ENCODE measurements around the gene TMEM37.
"Not testable (repeated sequence)": the region's sequence is repeated elsewhere in the genome, so short reads cannot be mapped to it uniquely, and the experiment has no call there.

The TMEM37 gene

DNA sequence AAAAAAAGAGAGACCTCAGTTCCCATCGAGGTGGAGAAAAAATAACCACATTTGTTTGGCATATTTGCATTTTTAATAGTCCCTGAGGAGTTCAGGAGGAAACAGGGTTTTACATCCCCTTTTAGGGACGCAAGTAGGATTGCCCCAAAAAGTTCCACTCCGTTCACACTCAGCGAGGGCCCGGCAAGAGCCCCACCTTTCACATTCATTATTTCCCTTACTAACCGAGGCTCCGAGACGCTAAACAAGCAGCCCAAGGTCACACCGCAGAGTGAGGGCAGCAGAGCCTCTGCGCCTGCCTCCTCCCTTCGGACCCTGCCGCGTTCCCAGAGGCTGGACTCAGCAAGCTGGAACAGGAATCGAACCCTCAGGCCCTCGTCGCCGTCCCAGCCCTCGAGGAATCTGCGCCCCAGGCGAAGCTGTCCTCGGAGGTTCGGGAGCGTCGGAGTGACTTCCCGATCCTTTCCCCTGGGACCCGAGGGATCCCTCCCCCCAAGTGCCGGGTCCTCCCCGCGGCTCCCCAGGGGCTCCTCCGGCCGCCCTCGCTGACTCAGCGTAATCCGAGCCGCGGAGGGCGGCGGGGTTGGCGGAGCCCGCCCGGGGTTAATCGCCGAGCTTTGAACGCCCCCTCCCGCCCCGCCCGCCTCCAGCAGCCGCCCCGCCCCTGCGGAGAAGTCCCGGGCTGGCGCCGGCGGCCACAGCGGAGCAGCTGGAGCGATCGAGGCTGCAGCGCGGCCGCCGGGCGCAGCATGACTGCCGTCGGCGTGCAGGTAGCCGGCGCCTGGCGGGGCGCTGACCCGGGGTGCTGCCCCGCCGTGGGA lies at the start of gene TMEM37:
TSS of gene TMEM37 (plus strand) at position 700 of the 821 bp plus-strand sequence. CDS start at position 750, 50 bp downstream.
- DNase-seq (ENCODE audit: low read depth in 2 of 2): peak in 1 of 2 experiments; percentile 13

DNA sequence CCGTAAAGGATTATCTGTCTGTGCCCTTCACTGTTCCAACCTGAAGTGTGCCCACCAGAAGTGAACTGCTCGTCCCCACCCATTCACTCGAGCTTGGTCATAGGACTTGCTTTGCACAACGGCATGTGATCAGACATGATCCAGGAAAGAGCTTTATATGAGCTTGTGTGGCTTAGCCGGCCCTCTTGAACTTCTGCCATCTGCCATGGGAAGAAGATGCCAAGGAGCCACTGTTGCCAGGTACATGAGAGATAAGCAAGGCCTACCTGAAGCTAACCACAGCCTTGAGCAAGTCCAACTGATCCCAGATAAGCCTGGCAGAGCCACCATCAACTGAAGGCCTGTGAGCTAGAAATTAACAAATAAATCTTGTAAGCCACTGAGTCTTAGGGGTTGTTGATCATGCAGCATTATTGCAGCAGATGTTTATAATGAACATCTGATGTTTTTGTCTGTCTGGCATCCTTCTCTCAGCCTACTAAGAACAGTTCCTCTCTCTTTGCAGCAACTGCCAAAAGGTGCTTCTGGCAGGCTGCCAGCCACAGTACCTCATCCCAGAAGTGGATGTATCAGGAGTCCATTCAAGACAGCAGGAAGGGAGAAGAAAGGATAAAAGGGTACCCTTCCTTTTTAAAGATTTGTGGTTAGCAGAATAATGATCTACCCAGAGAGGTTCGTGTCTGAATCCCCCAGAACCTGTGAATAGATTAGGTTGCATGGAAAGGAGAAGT lies 48.1 kb upstream of the TMEM37 start:
- DNase-seq (ENCODE audit: low read depth in 2 of 2): no peak

- no peak for DNase-seq (ENCODE audit: low read depth in 2 of 2)
These were observed 46.7 kb upstream of the TMEM37 start for GRCh38 chr2:119384971-119385370.

DNA sequence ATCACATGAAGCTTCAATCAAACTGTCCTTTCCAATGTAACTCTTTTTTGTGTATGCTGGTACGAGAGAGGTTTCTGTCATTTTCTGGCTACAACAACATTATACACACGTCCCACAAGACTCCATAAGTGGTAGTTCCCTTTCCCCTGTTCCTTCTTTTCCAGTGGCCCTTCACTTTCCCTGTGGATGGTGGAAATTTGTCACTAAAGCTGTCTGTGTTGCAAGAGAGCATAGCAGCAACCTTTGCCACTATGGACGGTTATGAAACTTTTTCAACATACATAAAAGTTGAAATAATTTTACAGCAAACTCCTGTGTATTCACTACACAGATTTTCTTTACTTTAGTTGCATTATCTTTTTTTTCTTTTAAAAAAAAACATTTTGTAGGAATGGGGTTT lies 46.2 kb upstream of the TMEM37 start:
- DNase-seq (ENCODE audit: low read depth in 2 of 2): no peak

GRCh38 chr2:119387381-119388129 lies 44.1 kb upstream of the TMEM37 start:
- DNase-seq (ENCODE audit: low read depth in 2 of 2): peak; percentile 75 to 76

- DNase-seq (ENCODE audit: low read depth in 2 of 2): peak; percentile 53 to 58
These were observed 41.9 kb upstream of the TMEM37 start for GRCh38 chr2:119389615-119390306.

- DNase-seq (ENCODE audit: low read depth in 2 of 2): no peak
These were observed 37.5 kb upstream of the TMEM37 start for GRCh38 chr2:119393971-119394748.

DNA sequence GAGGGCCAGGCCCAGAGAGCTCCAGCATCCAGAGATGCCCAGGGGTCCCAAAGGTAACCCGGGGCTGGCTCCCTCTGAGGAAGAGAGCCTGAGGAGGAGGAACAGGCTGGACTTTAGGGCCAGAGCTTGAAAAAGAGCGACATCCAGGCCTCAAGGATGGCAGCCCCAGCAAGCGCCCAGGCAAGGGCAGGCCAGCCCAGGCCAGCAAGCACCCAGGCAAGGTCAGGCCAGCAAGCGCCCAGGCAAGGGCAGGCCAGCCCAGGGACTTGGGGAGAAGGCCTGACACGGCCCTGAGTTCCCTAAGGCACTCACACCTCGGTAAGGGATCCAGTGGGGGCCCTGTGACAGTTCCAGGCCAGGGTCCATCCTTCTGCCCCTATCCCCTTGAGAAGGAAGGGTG lies 34.5 kb upstream of the TMEM37 start:
- DNase-seq (ENCODE audit: low read depth in 2 of 2): no peak

DNA sequence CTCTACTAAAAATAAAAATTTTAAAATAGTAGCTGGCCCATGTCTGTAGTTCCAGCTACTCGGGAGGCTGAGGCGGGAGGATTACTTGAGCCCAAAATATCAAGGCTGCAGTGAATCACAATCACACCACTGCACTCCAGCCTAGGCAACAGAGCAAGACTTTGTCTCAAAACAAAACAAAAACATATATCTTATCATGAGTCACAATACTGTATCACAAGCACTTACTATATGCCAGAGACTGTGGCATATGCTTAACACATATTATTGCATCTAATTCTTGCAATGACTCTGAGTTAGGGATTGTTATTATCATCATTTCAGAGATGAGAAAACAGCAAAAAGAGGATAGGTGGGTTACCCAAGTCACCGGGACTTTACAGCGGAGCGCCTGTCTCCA lies 29.5 kb upstream of the TMEM37 start:
- no peak for DNase-seq (ENCODE audit: low read depth in 2 of 2)

DNA sequence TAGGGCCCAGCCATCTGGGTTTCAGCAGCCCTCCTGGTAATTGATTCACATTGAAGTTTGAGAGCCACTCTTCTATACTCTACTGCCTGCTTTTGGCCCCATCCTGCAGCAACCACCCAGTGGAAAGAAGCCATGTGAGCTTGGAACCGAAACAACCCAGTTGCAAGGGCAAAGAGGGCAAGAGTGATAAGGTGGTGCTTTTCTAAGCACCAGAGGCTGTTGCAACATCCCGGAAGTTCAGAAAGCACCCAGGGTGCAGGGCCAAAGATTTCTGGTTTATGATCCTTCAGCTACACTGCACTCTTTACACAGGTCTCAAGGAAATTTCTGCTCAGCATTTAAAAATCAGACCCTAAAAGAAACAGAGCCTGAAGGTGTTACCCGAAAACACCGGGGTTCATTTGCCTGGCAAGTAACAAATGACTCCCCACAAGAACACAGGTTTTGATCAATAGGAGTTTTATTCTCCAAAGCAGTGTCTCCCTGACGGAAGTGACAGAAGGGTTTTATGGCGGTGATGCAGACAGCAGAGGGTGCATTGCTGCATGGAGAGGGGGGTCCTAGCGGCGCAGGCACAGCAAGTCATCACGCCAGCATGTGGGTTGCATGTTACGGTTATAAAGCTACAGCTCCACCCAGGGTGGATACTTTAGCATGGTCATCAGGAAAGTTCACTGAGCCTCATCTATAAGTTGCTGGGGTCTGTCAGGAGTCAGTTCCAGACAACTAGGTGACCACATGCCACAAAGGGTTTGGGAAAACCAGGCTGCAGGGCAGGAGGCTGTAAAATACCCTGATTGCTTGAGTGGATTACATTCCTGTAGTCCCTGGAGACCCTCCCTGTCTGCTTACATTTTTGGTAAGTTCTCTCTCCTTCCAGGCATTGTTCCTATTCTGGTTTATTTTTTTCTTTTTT lies 28.8 kb upstream of the TMEM37 start:
- no peak for DNase-seq (ENCODE audit: low read depth in 2 of 2)

DNA sequence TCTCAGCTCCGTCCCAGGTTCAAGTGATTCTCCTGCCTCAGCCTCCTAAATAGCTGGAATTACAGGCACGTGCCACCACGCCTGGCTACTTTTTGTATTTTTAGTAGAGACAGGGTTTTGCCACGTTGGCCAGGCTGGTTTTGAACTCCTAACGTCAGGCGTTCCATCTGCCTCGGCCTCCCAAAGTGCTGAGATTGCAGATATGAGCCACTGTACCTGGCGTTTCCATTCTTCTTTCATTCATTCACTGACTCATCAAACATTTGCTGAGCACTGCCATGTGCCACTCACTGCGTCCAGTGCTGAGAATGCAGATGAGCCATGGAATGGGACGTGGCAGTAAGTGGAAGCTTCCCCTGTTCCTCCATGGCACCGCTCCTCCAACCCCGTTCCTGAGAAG lies 28.0 kb upstream of the TMEM37 start:
- not testable (repeated sequence) for DNase-seq (ENCODE audit: low read depth in 2 of 2)

DNA sequence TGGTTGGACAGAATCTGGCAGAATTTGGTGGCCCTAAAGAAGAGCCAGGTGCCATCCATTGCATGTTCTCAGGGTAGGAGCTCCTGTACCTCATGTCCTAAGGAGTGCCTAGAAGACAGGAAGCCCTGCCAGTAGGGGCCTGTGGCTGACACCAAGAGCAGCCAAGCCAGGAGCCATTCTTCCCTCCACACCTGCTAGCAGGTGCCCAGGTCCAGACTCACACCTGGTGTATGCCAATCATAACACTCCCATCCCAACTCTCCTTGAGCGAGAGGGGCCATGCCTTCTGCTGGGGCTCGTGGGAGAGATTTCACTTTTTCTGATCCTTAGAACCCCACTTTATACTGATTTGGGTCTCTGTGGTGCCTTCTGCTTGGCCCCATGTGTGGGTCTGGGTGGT lies 26.5 kb upstream of the TMEM37 start:
- no peak for DNase-seq (ENCODE audit: low read depth in 2 of 2)

- DNase-seq (ENCODE audit: low read depth in 2 of 2): no peak
These were observed 24.0 kb upstream of the TMEM37 start for GRCh38 chr2:119407430-119408220.

DNA sequence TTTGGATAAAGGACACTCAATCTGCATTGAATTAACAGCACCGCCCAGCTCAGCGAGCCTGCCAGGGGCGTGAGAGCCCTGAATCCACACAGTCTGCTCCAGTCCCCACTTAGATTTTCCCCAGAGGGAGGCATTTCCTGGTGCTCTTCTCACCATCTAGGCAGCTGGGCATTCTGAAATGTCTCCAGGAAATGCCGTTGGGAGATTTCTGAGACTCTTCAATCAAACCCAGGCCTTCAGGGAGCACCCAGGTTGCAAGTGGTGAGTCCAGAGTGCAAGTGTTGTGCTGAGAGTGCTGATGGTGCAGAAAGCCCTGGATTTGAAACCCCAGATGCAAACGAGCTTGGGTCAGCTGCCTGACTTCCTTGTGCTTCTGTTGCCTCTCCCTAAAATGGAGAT lies 23.4 kb upstream of the TMEM37 start:
- DNase-seq (ENCODE audit: low read depth in 2 of 2): no peak

DNA sequence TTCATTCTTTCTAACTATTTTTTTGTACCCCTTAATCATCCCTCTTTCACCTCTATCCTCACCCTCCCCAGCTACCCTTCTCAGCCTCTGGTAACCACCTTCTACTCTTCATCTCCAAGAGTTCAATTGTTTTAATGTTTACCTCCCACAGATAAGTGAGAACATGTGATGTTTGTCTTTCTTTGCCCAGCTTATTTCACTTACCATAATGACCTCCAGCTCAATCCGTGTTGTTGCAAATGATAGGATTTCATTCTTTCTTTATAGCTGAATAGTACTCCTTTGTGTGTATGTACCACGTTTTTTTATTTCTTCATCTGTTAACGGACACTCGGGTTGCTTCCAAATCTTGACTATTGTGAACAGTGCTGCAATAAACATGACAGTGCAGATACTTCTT lies 22.1 kb upstream of the TMEM37 start:
- no peak for DNase-seq (ENCODE audit: low read depth in 2 of 2)

- no peak for DNase-seq (ENCODE audit: low read depth in 2 of 2)
These were observed 16.8 kb upstream of the TMEM37 start for GRCh38 chr2:119414894-119415293.

DNA sequence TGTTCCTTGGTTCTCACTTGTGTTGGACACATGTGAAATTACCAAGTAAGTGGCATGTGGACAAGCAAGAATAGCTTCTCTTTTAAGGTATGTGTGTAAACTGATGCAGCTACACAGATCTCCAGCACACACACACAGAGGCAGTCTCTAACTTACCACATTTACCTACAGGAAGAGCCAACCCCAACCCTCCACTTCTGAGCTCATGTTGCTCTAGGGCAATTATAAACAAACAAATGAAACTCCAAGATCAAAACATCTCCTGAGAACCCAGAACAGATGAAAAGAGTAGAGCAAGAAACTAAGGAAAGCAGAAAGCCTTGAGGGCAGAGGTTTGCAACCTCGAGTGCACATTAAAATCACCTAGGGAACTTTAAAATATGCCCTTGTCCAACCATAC lies 16.0 kb upstream of the TMEM37 start:
- DNase-seq (ENCODE audit: low read depth in 2 of 2): no peak

DNA sequence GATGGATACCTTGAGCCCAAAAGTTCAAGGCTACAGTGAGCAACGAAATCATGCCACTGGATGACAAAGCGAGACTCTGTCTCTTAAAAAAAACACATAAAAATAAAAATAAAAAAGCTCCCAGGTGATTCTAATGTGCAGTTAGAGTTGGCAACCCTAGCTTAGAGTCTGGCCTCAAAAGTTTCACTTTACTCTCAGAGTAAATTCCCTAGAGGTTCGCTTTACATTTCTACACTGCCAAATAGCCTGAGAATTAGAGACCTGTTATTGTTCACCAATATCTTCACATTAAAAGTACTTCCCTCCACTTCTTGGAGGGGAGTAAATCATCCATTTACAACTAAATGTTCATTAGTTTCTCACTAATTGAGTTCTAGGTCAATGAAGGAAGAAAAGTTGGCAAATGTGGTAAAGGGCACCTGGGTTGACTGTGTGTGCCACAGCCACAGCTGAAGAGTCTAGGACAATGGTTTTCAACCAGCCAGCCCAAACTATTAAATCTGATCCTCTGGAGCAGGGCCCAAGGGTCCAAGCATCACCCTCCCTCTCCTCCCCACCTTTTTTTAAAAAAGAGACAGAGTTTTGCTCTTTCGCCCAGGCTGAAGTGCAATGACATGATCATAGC lies 15.2 kb upstream of the TMEM37 start:
- DNase-seq (ENCODE audit: low read depth in 2 of 2): no peak

- no peak for DNase-seq (ENCODE audit: low read depth in 2 of 2)
These were observed 13.7 kb upstream of the TMEM37 start for GRCh38 chr2:119417908-119418307.

Measured in fibroblast of skin of left biceps (primary cell).